IPS DF 19.7 (cell line): ENCODE measurements around the gene GNS.

Experiments used
- DNase-seq: peaks from one replicate; pipeline ENCODE4 v3.0.0-alpha.2; 2013; ENCODE audit warnings: low read depth, low spot score

The GNS gene

GRCh38 chr12:64736771-64737170 is 22.4 kb downstream of the GNS start:
- no peak for DNase-seq

DNA sequence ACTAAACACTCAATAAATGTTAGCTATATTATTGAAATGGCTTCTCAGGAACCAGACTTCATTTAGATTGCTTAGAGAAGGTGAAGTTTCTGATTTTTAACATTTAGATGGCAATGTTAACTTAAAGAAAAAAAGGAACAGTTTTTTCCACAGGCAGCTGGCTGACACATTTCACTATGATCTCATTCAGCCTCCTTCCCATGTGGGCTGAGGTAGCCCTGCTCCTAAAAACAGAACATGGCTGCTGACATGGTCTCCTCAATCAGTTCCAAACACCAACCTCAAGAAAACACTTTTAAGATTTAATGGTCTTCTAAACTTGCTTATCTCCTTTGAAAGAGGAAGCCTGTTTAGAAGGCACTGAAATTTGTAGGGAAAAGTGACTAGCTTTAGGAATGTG is 23.8 kb downstream of the GNS start:
- no peak for DNase-seq

DNA sequence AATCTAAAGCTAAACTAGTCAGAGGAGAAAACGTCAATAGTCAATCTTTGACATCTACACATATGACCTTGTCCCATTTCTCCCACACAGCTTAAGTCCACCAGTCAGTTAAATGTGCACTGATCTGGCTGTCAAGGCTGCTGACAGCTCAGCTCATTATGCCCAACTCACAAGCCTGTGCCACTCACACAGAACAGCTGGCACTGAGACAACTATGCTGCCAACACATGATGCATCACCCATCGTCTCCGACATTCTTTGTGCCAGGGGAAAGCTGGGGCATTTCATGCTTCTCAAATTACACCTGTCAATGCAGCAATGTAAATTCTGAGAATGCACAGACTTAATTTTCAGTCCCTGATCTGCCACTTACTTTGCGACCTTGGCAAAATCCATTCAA is 25.3 kb downstream of the GNS start:
- no peak for DNase-seq

GRCh38 chr12:64731683-64732082 is 27.5 kb downstream of the GNS start:
- DNase-seq = no peak

DNA sequence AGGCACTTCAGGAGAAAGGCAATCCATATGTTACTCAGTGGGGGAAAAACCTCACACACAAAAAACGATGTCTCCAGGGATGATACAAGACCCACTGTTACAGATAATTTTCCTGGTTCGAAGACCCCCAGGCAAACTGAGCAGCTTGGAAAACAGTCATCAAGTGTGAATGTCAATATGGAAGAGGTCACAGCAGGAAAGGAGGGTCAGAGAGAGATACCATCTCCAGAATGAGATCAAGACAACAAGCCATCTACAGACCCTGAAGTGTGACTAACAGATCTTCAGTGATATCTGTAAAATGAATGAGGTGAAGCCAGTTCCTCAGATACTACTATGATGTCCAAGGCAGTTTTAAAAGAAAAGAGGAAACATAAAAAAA is 28.6 kb downstream of the GNS start:
- DNase-seq = no peak

GRCh38 chr12:64729909-64730587 is 29.2 kb downstream of the GNS start:
- DNase-seq = no peak

- DNase-seq = no peak
Observed at GRCh38 chr12:64724201-64724745, 34.9 kb downstream of the GNS start.

DNA sequence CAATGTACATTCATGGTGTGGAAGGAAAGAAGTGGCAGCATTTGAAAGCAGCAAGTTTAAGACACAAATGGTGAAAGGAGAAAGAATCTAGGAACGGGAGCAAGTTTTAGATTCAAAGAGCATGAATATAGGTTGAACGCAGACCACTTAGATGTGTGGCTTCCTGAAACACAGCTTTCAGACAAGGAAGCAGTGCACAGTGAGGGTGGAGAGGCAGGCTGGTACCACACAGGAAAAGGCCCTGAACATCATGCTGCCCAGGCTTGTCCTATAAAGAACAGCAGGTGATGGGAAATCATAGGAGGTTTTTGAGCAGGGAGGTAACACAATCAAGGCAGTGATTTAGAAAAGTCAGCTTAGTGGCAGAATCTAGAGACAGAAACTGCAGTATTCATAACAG is 35.6 kb downstream of the GNS start:
- DNase-seq = no peak

- DNase-seq = no peak
Observed at GRCh38 chr12:64722835-64723234, 36.4 kb downstream of the GNS start.

DNA sequence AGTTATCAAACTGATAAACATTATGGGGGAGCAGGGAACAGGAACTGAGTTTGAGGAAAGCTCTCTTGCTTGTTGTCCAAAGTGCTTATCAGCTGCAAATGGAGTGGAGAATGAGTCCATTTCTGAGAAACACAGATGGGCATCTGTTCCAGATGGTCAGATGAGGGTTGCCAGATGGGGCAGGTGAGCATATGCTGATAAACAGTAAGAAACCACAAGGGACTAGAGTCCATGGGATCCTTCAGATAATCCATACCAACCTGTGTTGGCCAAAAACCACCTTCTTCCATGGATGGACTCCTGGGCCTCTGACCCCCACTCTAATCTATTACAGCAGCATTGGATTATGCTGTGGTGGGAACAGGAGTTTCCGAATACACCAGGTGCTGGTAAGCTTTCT is 38.3 kb downstream of the GNS start:
- no peak for DNase-seq

- DNase-seq = no peak
Observed at GRCh38 chr12:64718649-64719048, 40.6 kb downstream of the GNS start.

DNA sequence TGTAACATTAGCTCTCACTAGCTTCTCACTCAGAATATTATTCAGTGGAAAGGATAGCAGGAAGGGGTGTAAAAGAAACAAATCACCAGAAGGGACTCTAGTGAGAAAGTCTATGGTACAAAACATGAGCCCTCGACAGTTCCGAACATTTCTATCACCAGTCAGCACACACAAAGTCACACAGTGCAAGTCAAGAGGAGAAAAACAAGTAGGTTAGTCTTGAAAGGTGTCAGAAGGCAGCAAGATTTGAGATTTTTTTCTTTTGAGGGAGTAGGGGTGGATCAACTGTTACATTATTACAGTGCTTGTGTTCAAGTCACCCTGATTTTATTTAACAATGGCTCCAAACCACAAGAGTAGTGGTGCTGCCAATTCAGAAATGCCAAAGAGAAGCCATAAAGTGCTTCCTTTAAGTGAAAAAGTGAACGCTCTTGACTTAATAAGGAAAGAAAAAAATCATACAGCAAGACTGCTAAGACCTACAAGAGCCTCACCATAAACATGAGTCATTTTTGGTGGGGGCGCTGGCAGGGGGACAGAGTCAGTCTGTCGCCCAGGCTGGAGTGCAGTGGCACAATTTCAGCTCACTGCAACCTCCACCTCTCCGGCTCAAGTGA is 42.3 kb downstream of the GNS start:
- no peak for DNase-seq

GRCh38 chr12:64716371-64716770 is 42.8 kb downstream of the GNS start:
- DNase-seq = no peak

- no peak for DNase-seq
Observed at GRCh38 chr12:64714551-64714968, 44.6 kb downstream of the GNS start.

GRCh38 chr12:64713376-64713775 is 45.8 kb downstream of the GNS start:
- no peak for DNase-seq

GRCh38 chr12:64709429-64709828 is 49.8 kb downstream of the GNS start:
- no peak for DNase-seq

- DNase-seq = no peak
Observed at GRCh38 chr12:64707926-64708325, 51.3 kb downstream of the GNS start.

DNA sequence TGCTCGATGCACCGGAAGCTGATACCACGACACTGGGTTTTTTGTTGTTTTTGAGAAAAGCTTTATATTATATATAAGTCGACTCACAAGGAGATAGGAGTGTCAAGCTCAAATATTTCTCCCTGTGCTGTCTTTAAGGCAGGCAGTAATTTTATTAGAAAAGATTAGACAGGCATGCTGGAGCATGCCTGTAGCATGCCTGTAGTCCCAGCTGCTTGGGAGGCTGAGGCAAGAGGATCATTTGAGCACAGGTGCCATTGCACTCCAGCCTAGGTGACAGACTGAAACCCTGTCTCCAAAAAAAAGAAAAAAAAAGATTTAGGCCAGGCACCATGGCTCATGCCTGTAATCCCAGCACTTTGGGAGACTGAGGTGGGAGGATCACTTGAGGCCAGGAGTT is 51.8 kb downstream of the GNS start:
- no peak for DNase-seq

DNA sequence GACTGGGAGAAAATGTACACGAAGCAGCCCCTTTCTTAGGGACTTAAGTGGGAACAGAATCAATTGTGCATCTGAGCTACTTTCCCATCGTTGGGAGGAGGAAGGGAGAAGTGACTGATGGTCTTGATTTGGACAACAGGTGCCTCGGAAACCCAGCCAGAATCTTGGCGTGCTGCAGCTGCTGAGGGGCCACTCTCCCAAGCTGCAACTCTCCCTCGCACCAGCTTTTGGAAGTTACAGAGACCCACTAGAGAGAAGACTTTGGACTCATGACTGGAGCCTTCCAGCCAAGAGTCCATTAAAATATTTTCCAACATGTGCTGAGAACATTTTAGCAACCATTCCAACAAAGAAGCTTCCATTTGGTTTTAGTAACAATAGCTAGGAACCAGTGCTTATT is 52.3 kb downstream of the GNS start:
- no peak for DNase-seq

- DNase-seq = no peak
Observed at GRCh38 chr12:64706306-64706705, 52.9 kb downstream of the GNS start.

DNA sequence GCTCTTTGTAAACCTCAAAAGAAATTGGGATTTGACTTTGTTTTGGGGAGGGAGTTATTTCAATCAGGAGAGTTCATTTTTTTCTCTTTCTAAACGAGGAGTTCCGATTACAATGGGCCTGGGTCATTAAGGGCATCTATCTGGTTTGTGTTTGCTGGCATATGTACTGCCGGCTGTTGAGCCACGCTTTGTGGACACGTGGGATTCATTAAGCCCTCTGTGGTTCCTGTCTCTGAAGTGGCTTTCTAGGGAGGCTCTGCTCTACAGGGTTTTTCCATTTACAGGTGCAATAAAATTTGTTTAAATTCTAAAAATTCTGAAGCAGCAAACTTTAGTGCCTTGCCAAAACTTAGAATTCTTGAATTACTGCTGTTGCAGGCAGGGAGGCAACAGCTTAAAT is 57.9 kb downstream of the GNS start:
- DNase-seq = no peak

DNA sequence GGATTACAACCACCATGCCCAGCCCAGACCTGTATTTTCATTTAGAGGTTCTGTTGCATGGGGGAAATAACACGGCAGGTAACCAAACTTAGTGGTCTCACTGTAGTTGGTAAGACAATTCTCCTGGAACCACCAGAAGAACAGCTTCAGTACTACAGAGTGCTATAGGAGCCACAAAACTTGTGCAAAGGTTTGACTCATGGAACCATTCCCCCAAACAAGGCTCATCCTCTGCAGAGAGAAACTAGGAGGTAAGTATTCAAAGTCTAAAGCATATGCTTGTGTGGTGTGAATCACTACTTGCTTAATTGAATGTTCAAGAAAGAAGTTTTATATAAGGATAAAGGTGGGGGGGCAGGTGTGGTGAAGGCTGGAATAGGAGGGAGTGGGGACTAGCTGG is 58.7 kb downstream of the GNS start:
- no peak for DNase-seq

GRCh38 chr12:64699504-64700115 is 59.6 kb downstream of the GNS start:
- DNase-seq = no peak
